WTC11 (cell line): ENCODE measurements around the gene ADH1C.

Source experiments
- CBFB ChIP-seq: sonication (generic); formaldehyde crosslinking; IDR thresholded peaks from 2 replicates; pipeline ENCODE4 v1.8.1; 2022; ENCODE audit warnings: mild to moderate bottlenecking, low read depth, missing genetic modification reagents
- GABPB1 ChIP-seq: sonication (generic); formaldehyde crosslinking; IDR thresholded peaks from 2 replicates; pipeline ENCODE4 v1.8.1; 2023; ENCODE audit warnings: mild to moderate bottlenecking, missing genetic modification reagents
- MXD4 ChIP-seq: fragments of 250-450 bp; sonication (Bioruptor Pico); IDR thresholded peaks from 2 replicates; pipeline ENCODE4 v1.8.0; 2021; ENCODE audit warnings: mild to moderate bottlenecking, moderate library complexity, borderline replicate concordance
- NFATC4 ChIP-seq: fragments of 250-450 bp; sonication (Bioruptor Pico); IDR thresholded peaks from 2 replicates; pipeline ENCODE4 v1.9.0; 2021; ENCODE audit warnings: mild to moderate bottlenecking
- OVOL2 ChIP-seq: fragments of 250-450 bp; sonication (Bioruptor Pico); IDR thresholded peaks from 2 replicates; pipeline ENCODE4 v1.9.0; 2021; ENCODE audit warnings: mild to moderate bottlenecking, borderline replicate concordance
- SP1 ChIP-seq: sonication (generic); formaldehyde crosslinking; conservative IDR thresholded peaks from 2 replicates; pipeline ENCODE4 v1.8.1; 2022; ENCODE audit warnings: missing genetic modification reagents
- TP53 ChIP-seq: sonication (generic); formaldehyde crosslinking; IDR thresholded peaks from 2 replicates; pipeline ENCODE4 v1.8.1; 2023; ENCODE audit warnings: mild to moderate bottlenecking, missing genetic modification reagents
- ZNF138 ChIP-seq: sonication (generic); formaldehyde crosslinking; conservative IDR thresholded peaks from 2 replicates; pipeline ENCODE4 v1.8.1; 2022; ENCODE audit warnings: mild to moderate bottlenecking, moderate library complexity, missing genetic modification reagents
- ZNF263 ChIP-seq: sonication (generic); formaldehyde crosslinking; IDR thresholded peaks from 2 replicates; pipeline ENCODE4 v1.8.1; 2022; ENCODE audit warnings: low read depth, mild to moderate bottlenecking, moderate library complexity, missing genetic modification reagents
- TF ChIP-seq, protein P1 (sequence below): fragments of 200-600 bp; IDR thresholded peaks from 2 replicates; pipeline ENCODE4 v1.8.0; 2022; ENCODE audit warnings: antibody characterized with exemption
- TF ChIP-seq, protein P2 (sequence below): sonication (generic); formaldehyde crosslinking; IDR thresholded peaks from 2 replicates; pipeline ENCODE4 v1.8.0; 2022; ENCODE audit warnings: mild to moderate bottlenecking, missing genetic modification reagents

DNA sequence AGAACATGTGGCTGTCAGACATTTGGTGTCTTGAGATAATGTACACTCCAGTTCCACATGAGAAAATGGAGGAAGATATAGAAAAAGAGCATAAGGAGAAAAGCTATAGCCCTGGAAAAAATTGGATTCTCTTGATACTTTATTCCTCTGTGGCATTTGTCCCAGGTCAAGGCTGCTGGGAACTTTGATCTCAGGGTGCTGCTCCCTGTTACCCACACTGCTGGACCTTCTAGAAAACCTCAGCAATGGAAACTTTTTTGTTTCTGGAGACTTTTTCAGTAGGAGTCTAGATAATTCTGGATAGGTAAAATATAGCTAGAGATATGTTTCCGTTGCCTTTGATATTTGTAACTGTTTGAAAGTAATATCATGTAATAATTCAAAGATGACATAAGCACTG, 11.1 kb downstream of the ADH1C start:
- TF ChIP-seq, protein P1, sequence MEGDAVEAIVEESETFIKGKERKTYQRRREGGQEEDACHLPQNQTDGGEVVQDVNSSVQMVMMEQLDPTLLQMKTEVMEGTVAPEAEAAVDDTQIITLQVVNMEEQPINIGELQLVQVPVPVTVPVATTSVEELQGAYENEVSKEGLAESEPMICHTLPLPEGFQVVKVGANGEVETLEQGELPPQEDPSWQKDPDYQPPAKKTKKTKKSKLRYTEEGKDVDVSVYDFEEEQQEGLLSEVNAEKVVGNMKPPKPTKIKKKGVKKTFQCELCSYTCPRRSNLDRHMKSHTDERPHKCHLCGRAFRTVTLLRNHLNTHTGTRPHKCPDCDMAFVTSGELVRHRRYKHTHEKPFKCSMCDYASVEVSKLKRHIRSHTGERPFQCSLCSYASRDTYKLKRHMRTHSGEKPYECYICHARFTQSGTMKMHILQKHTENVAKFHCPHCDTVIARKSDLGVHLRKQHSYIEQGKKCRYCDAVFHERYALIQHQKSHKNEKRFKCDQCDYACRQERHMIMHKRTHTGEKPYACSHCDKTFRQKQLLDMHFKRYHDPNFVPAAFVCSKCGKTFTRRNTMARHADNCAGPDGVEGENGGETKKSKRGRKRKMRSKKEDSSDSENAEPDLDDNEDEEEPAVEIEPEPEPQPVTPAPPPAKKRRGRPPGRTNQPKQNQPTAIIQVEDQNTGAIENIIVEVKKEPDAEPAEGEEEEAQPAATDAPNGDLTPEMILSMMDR, result no peak
- TF ChIP-seq TP53 (no peak), ZNF138 (CRISPR knock-in tag) (no peak), OVOL2 (CRISPR knock-in tag) (no peak), GABPB1 (CRISPR knock-in tag) (no peak), MXD4 (no peak), SP1 (CRISPR knock-in tag) (no peak), NFATC4 (CRISPR knock-in tag) (no peak), CBFB (CRISPR knock-in tag) (no peak), ZNF263 (CRISPR knock-in tag) (no peak)
- TF ChIP-seq, protein P2, sequence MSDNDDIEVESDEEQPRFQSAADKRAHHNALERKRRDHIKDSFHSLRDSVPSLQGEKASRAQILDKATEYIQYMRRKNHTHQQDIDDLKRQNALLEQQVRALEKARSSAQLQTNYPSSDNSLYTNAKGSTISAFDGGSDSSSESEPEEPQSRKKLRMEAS, result no peak
